ENCODE measurements around the gene TAGAP. TPM values are rescaled to one million over a fixed set of nuclear protein-coding genes. Genes with fewer than 3 reads are reported as not detected.

Gene TAGAP
- total and polyA plus RNA-seq, 9 of the 15 experiments (the other 6 are each of a cell fraction or from before 2014, with no cell fraction given): 0.07 TPM; not detected in 8

DNA sequence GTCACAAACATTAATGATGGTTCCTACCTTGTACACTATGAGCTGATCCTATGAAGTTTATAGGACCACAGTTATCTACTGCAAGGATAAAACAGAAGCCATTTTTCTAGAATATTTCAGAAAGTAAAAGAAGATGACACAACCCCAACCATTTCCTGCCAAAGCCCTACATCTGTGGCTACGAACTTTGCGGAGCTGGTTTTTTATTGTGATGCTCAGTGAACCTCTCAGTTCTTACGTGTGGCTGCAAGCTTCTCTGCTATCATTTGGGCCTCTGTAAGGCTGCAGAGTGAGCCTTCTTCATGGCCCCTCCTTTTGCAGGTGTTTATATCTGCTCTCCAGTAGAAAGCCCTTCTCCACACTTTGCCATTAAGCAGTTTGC is 17.8 kb upstream of the TAGAP start:
- ChIA-PET POLR2A (interaction anchor here (1.3 kb wide), 1 partner anchor 9 kb away, joined by 3 read pairs; no protein-coding TSS in a partner anchor), CTCF (ENCODE audit: low intra/inter-chr PET ratio) (no interaction called here)
- DNase-seq (ENCODE audit: extremely low read depth in 1 of 4, low spot score in 3 of 4): no peak
- no peak overlapping the region for H3K4me2 ChIP-seq (ENCODE audit: insufficient read depth, low read length)
- no peak for ATAC-seq
- no TSS peak for BruUV-seq (replicated peaks)
- H2AFZ ChIP-seq (ENCODE audit: low read depth, low read length): no peak overlapping the region
- WGBS (ENCODE audit: insufficient coverage, low coverage, missing lambda C conversion rate): 0% methylated on average over 3 of the region's 3 CpGs
- peaks cover 39 to 55% of the 10 kb centered on the region in 2 experiments; a peak in 4 of 5 replicates for H3K27me3 ChIP-seq (ENCODE audit: control insufficient read depth in 2 of 2, insufficient read depth in 2 of 2, low read length in 2 of 2)
- in situ Hi-C loops (cut with MboI) (no loop called here), intact Hi-C loops (cut with micrococcal nuclease) (no loop called here)
- no peak overlapping the region for H3K4me3 ChIP-seq
- FAIRE-seq: no peak
- H4K20me1 ChIP-seq (replicated peaks; ENCODE audit: control insufficient read depth, insufficient read depth, low read length): no peaks in the 10 kb centered on the region
- no peaks in the 10 kb centered on the region for H3K36me3 ChIP-seq (ENCODE audit: control insufficient read depth, insufficient read depth, low read length)
- no peak overlapping the region for H3K27ac ChIP-seq (ENCODE audit: extremely low read depth, low read depth, low read length)
- H3K4me1 ChIP-seq (replicated peaks in 1 of 2; ENCODE audit: control insufficient read depth in 2 of 2, insufficient read depth in 2 of 2, low read length in 2 of 2): no peaks in the 10 kb centered on the region
- H3K9me1 ChIP-seq (ENCODE audit: control insufficient read depth, insufficient read depth, low read length): no peaks in the 10 kb centered on the region
- no peaks in the 10 kb centered on the region for H3K9me3 ChIP-seq (replicated peaks; ENCODE audit: control insufficient read depth, insufficient read depth, low read depth, low read length)
- H3K9ac ChIP-seq (ENCODE audit: insufficient read depth in 1 of 2, low read depth in 2 of 2, low read length in 2 of 2): no peak overlapping the region
- H3K79me2 ChIP-seq (ENCODE audit: control insufficient read depth, insufficient read depth, low read length): no peaks in the 10 kb centered on the region
- TF ChIP-seq MEIS2 (IDR thresholded peaks at IDR 0.05; ENCODE audit: partially characterized antibody) (no peak), CTBP1 (IDR thresholded peaks at IDR 0.05; ENCODE audit: borderline replicate concordance) (no peak), ZNF140 (CRISPR knock-in tag; IDR thresholded peaks at IDR 0.05) (no peak), CC2D1A (IDR thresholded peaks at IDR 0.05) (no peak), HEY1 (CRISPR knock-in tag; IDR thresholded peaks at IDR 0.05; ENCODE audit: borderline replicate concordance) (no peak), KDM1A (IDR thresholded peaks at IDR 0.05) (no peak), PKNOX1 (IDR thresholded peaks at IDR 0.05) (no peak), PTRF (tag; IDR thresholded peaks at IDR 0.05) (no peak), COPS2 (conservative IDR thresholded peaks at IDR 0.05) (no peak), RBM39 (optimal IDR thresholded peaks at IDR 0.05; ENCODE audit: low read depth, low read length) (no peak), GTF3C2 (IDR thresholded peaks at IDR 0.05; ENCODE audit: borderline replicate concordance, extremely low read depth, insufficient read length) (no peak), HCFC1 (IDR thresholded peaks at IDR 0.05; ENCODE audit: low read depth, low read length) (no peak), MTF1 (CRISPR knock-in tag; IDR thresholded peaks at IDR 0.05; ENCODE audit: borderline replicate concordance) (no peak), ASH1L (IDR thresholded peaks at IDR 0.05; ENCODE audit: borderline replicate concordance, low read depth, partially characterized antibody) (no peak)
- TF ChIP-seq, protein P1, sequence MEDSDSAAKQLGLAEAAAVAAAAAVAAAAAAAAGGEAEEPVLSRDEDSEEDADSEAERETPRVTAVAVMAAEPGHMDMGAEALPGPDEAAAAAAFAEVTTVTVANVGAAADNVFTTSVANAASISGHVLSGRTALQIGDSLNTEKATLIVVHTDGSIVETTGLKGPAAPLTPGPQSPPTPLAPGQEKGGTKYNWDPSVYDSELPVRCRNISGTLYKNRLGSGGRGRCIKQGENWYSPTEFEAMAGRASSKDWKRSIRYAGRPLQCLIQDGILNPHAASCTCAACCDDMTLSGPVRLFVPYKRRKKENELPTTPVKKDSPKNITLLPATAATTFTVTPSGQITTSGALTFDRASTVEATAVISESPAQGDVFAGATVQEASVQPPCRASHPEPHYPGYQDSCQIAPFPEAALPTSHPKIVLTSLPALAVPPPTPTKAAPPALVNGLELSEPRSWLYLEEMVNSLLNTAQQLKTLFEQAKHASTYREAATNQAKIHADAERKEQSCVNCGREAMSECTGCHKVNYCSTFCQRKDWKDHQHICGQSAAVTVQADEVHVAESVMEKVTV (CRISPR knock-in tag; IDR thresholded peaks at IDR 0.05): no peak
- TF ChIP-seq, protein P2, sequence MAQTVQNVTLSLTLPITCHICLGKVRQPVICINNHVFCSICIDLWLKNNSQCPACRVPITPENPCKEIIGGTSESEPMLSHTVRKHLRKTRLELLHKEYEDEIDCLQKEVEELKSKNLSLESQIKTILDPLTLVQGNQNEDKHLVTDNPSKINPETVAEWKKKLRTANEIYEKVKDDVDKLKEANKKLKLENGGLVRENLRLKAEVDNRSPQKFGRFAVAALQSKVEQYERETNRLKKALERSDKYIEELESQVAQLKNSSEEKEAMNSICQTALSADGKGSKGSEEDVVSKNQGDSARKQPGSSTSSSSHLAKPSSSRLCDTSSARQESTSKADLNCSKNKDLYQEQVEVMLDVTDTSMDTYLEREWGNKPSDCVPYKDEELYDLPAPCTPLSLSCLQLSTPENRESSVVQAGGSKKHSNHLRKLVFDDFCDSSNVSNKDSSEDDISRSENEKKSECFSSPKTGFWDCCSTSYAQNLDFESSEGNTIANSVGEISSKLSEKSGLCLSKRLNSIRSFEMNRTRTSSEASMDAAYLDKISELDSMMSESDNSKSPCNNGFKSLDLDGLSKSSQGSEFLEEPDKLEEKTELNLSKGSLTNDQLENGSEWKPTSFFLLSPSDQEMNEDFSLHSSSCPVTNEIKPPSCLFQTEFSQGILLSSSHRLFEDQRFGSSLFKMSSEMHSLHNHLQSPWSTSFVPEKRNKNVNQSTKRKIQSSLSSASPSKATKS (CRISPR knock-in tag; IDR thresholded peaks at IDR 0.05): no peak
